GM18505 (cell line): ENCODE measurements around the gene ATF5.

Experiments used
- ATAC-seq: cut with Tn5 transposase; IDR thresholded peaks from one replicate; pipeline ENCODE4 v1.9.1; 2021; ENCODE audit not compliant: unreplicated experiment
- POLR2A ChIP-seq: IDR thresholded peaks from 4 replicates; pipeline ENCODE4 v1.6.1; 2011; ENCODE audit warnings: borderline replicate concordance; ENCODE audit not compliant: insufficient read depth, insufficient read length; ENCODE audit errors: extremely low read depth

The ATF5 gene

GRCh38 chr19:49976496-49976895, 47.5 kb downstream of the ATF5 start:
- no peak for ATAC-seq
- TF ChIP-seq POLR2A = no peak

- TF ChIP-seq POLR2A = no peak
- no peak for ATAC-seq
Observed at GRCh38 chr19:49977076-49977475, 48.1 kb downstream of the ATF5 start.

DNA sequence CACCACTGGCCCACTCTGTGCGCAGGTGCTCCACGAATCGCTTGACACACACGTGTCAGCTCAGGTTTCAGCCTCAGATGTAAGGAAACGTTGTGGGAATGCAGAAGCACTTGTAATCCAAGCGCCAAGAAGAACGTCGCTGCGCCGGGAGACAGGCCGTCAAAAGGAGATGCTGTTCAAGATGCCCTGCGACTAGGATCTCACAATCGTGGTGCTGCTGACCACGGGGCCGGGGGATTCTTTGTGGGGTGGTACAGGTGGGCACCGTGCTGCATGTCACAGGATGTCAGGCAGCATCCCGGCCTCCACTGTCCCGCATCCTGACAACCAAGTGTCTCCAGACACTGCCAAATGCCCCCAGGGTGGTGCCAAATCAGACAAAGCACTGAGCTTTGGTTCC, 48.9 kb downstream of the ATF5 start:
- ATAC-seq = no peak
- TF ChIP-seq POLR2A = no peak

DNA sequence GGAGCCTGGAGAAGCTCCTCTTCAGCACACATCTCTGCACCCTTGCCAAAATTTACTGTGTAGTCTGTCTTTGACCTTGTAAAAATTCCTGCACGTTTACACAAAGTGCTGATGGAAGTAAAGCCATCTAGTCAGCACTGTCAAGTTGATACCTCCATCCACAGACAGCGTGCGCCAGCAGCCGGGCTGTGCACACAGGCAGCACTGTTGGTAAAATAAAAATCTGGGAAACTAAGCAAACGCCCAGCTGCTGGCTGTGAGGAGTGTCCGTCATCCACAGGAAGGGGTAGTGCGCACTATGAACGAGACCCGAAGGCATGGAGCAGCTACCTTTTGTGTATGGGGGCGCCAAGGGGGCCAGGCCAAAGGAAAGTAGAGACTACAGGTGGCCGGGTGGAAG, 49.3 kb downstream of the ATF5 start:
- TF ChIP-seq POLR2A = no peak
- no peak for ATAC-seq

GRCh38 chr19:49981603-49982593, 52.9 kb downstream of the ATF5 start:
- no peak for TF ChIP-seq POLR2A
- ATAC-seq = no peak
